Activated CD8-positive, alpha-beta memory T cell treated with anti-CD3 and anti-CD28 coated beads, Interleukin-2, amount 50 U/mL, for 4 hours (primary cell): Measurements from ENCODE around the gene VIP.

Experiments
- DNase-seq: peaks from one replicate; pipeline ENCODE4 v3.0.0-alpha.2; 2020

Gene VIP

GRCh38 chr6:152783217-152783878 is 32.8 kb downstream of the VIP start:
- DNase-seq, result no peak

DNA sequence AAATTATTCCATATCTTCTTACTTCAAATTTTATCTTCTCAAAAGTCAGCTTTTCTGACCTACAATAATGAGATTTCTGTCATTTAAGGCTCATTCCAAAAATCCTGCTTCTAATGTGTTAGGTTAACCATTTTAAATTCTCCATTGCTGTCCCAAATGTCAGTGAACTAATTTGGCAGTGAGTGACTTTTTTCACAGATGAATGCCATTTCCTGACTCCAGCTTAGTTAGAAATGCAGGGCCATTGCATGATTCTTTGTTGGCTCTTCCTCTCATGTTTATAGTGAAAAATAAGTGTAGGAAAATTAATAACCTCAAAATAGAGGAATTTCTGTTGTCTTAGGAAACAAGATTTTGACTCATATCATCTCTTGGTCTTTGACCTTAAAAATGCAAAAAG is 44.1 kb downstream of the VIP start:
- DNase-seq, result no peak

GRCh38 chr6:152804150-152804549 is 53.6 kb downstream of the VIP start:
- DNase-seq, result no peak
